GM21737 (cell line): ENCODE results near the gene KCNH1.

ENCODE experiments used
- ATAC-seq: cut with Tn5 transposase; IDR thresholded peaks from one replicate; pipeline ENCODE4 v1.9.1; 2021; ENCODE audit warnings: mild to moderate bottlenecking, moderate library complexity; ENCODE audit not compliant: unreplicated experiment

Gene KCNH1

DNA sequence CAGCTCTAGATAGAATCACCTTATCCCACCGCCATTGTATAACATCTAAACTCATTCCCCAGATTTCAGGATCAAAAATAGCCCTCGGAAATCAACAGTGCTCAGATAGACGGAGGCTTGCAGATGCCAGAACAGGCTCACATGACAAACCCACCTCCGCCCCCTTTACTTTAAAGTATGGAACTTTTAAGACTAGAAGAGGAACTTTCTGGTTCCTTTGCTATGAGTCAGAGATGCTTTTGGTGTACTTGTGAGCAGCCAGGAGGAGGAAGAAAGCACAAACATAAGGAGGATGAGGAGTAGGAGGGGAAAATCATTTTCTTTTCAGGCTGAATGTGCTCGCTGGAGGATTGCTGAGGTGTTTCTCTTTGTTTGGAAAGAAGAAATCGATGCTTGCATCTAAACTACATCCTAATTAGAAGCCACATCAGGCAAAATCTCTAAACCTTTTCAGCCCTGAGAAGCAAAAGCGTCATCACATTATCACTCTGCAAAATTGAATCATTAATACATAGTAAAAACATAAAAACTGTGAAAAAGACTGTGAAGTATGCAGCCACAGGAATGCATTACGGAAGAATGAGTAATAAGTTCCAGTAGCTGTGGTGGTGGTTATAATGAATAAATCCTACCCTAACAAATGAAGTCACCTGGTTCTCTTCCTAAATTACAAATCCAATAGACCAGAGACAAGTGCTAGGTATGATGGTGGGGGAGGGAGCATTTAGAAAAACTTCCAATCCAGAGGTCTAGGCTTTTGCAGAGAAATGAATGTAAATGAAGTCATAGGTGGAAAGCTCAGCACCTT is 251.3 kb downstream of the KCNH1 start:
- no peak for ATAC-seq

DNA sequence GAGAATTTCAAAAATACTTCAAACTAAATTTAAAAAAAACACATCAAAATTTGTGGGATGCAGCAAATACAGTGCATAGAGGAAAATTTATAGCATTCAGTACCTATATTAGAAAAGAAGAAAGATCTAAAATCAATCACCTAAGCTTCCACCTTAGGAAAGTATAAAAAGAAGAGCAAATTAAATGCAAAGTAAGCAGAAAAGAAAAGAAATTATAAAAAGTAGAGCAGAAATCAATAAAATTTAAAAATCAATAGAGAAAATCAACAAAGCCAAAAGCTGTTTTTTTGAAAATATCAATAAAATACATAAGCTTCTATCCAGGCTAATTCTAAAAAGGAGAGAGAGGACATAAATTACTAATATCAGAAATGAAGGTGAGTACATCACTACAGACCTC is 255.4 kb downstream of the KCNH1 start:
- ATAC-seq = no peak

DNA sequence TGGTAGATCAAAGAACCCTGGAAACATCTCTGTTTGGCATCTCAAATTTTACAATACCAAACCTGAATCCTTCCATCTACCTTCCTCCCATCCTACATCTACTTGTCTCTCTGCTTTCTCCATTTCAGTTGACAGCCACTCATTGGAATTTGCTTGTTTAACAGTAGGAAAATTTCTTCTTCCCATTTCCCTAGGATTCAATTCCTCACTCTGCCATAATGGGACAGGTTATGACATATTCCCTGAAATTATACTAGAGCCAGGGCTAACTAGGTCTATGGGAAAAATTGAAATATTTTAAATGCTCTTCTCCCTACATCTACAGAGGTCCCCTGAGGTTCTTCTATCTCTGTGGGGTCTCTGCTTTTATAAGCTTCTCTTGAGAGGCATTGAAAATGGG is 257.7 kb downstream of the KCNH1 start:
- ATAC-seq = no peak

DNA sequence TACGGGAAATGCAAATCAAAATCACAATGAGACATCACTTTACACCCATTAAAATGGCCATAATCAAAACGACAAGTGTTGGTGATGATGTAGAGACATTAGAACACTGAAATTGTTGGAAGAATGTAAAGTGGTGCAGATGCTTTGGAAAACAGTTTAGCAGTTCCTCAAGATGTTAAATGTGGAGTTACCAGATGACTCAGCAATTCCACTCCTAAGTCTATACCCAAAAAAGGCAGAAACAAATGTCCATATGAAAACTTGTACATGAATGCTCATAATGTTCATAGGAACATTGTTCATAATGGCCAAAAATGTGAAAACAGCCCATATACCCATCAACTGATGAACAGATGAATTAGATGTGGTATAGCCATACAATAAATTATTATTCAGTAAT is 267.4 kb downstream of the KCNH1 start:
- no peak for ATAC-seq

DNA sequence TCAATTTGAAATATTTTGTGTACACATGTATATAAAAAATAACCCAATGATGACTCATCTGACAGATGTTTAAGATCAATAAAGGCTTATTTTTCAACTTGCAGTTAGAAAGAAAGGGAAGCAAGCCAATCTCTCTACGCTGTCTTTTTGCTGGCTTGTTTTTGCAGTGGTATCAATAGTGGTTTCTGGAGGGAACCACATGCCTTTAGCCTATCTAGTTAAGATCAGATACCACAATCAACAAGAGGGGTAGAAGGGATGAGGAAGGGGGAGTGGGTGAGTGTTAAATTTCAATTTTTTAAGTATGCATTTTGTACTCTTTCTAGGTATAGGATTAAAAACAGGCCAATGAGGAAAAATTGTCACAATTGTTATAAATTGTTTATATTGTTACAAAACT is 276.2 kb downstream of the KCNH1 start:
- no peak for ATAC-seq

DNA sequence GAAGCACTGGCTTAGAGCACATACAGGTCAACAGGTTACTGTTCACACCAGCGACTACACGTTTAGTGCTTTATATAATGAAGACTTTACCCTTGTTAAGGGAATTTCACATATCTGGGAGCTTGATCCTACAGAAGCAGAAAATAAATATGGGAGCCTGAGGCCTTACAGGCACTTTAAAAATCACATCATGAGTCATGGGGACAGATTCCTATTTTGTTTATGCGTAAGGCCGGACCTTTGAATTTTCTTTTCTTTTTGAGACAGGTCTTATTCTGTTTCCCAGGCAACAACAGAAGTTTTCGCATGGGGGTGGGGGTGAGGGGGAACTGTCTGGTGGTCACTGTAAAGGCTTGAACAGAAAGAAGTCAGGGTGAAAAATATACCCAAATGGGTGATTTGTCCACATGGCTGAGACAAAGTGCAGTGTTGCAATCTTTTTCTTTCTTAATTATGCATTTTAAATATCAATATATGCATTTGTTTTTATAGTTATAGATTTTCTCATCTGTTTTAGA is 276.7 kb downstream of the KCNH1 start:
- no peak for ATAC-seq

DNA sequence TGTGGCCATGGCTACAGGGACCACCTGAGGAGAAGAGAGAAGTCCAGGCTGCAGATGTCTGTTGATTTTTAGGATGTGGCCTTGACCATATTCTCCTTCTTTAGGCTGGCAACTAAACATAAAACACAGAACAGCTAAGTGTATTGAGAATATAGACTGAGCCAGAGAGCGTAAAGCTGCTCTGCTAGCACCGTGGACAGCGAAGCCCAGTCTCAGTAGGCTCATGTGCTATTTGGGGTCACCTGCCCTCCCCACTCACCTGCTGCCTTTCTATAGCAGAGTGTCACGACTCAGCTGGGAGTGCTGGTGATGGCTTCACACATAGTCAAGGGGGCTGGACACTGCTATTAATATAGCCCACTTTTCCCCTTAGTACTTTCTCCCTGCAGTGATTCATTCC is 278.5 kb downstream of the KCNH1 start:
- no peak for ATAC-seq

DNA sequence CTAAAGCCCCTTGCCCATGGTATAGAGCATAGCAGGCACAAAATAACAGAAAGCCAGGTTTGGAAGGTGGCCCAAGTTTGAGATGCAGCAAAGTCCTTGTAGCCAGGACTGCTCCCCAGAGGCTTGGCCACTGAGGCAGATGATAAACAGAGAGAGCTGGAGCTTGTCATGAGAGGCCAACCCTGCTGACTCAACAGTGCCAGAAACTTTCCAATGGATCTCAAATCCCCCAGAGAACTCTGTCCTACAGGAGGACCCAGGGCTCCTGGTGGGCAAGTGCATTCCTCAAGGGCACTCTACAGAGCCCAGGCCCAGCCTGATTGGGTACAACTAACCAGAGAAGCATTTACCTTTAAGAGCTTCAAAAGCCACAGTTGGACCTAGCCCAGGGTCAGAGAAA is 280.7 kb downstream of the KCNH1 start:
- ATAC-seq = no peak

DNA sequence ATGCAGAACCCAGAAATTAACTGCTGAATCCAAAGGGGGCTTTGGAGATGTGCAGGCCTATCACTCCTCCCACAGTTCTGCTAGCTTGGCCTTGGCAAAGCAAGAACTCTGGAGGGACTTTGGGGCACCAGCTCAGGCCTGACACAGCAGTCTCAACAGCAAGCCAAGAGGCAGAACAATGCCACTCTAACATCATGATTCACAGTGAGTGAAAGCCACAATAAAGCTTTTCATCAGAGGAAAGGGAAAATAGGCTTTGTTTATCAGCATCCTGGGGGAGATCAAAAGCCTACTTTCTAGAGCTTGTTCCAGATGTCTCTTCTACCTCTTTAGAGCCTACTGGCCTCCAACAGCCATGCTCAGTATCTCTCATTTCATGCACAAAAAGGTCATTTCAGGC is 283.4 kb downstream of the KCNH1 start:
- no peak for ATAC-seq

DNA sequence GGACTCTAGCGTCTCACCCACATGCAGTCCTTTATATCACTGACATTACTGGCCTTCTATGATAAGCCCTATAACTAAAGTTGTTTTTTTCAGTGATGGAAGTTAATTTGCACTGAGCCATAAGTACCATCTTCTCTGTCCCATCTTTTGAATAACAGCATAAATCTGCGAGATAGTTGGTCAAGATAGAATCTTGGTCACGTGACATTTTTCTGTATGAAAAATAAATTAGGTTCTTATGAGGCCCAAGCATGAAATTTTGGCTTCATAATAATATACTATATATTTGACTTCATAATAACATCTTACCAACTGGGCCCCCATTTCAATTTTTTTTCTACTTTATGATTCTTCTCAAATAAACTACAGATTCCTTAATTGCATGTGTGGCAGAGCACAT is 285.5 kb downstream of the KCNH1 start:
- no peak for ATAC-seq

DNA sequence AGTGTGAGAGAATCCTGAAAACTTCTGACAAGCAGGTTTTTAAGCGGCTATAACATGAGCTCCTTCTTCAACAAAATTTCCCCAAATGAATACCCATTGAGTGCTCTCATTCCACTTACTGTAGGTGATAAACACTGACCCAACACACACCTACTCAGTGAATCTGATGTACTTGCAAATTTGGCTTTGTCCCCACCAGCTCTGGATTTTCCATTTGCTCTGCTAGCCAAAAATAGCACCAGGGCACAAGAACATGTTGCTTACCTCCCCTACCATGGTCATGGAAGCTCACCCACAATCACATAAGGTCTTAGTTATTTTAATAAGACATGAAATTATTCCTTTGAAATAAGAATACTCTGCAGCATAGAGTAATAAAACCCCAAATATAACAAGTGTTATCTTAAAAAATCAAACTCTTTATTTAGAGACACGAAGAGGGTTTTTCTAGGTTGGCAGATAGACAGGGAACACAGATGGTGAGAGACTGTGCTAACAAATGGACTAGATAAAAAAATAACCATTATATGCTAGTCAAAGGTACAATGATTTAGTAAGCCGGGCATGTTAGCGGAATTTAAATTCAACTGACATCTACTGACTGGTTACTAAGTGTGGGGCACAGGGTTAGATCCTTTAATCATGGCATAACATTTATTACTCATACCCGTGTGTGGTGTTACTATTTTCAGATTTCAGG is 291.9 kb downstream of the KCNH1 start:
- ATAC-seq = no peak

DNA sequence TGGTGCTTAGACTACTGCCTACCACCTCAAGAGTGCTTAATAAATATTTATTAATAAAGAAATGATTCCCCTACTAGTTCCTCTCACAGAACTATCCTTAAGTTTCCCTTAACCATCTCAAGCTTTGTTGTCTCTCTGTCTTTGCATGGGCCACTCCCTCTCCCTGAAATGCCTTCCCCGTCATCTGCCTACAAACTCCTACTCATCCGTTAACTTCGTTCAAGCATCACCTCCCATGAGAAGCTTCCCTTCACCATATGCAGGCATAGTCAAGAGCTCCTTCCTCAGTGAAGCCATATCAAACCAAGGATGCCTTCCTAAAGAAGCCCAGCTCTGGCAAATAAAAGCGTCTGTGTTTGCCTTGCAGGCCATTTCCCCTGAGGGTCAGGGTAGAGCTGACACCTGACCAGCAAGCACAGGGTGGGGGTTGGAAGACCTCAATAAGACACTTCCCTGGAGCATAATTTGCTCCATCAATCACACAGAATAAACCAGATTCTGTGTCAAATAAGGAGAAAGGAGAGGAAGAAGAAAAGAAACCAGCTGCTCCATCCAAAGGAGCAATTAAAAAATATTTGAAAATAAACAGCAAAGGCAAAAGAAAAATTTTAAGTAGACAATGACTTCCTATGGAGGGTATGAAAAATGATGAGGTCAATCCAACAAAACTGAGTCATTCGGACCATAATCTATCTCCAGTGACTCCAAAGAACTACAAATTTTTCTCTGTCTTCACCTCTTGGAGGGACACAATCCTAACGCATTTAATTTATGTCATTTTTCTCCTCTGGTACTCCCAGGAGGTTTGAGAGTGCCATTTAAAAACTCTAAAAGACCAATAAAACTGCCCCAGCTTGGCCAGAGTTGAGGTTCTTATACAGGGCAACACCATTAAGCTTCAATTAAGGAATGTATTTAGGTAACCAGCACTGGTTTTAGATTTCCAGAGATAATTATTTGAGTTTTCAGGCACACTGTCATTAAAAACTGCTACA is 303.6 kb downstream of the KCNH1 start:
- no peak for ATAC-seq

DNA sequence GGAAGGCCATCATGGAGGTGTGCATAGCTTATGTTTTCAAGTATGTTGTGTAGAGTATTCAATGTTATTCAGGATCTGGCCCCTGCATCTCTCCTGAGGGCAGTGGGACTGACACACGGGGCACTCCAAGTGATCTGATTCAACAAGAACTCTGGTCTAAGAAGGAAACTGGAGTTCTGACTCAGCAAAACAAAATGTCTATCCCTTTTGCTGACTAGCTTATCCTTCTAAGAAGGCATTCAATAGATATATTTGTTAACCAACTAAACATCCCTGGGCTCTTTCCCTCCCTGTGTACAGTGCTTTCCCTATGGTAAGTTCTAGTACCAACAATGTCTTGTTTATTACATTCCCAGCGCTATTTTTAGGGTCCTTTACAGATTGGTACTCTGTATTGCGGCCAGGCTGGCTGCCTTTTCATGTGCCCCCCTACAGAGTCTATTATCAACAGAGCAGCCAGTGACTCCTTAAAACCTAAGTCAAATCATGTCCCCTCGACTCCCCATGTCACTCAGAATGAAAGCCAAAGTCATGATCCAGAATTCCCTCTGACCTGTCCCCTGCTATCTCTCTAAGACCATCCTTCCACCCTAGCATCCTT is 304.9 kb downstream of the KCNH1 start:
- no peak for ATAC-seq

DNA sequence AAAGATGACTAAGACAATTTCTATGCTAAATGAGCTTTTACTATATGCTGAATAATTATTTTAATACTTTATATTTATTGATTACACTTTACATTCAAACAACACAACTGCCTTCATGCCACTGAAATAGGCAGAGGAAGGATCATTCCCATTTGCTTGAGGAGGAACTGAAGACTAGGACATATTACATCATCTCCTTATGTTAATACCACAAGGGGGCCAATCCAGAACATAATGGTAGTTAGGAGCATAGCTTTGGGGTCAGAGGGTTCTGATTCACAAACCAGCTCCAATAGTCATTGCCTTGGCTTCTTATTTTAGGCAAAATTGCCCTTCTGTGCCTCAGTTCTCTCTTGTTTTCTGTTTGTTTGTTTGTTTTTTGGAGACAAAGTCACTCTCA is 306.5 kb downstream of the KCNH1 start:
- ATAC-seq = no peak

DNA sequence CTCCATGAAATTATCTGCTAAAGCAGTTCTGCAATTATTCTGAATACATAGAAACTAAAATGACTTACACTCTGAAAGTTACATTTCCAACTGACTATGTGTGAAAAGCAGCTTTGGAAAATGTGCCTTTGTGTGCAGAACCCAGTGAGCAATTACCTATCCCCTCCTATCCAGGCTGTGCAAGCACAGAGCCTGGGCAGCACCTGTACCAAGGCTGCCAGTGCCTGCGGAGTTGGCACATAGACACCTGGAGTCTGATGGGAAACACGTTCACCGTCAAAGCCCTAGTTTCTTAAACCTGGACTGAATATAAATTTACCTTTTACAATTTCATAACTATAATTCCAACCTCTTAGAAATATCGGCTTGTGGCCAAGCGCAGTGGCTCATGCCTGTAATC is 307.3 kb downstream of the KCNH1 start:
- ATAC-seq = no peak

DNA sequence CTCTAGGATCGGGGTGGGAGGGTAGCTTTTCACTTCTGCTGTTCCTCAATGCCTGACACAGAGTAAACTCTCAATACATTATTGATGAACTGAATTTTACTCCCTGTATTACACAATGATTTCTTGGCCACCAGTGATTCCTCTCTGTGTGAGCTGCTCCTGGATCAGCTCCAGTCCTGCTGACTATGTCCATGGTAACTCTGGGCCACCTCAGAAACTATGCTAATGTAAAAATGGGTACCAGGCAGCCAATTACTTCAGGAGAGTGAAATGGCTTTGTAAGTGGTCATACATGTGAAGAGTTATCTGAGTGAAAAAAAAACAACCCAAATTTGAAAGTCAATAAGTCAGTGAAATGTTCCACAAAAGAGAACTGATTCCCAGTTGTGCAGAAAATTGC is 311.0 kb downstream of the KCNH1 start:
- no peak for ATAC-seq

DNA sequence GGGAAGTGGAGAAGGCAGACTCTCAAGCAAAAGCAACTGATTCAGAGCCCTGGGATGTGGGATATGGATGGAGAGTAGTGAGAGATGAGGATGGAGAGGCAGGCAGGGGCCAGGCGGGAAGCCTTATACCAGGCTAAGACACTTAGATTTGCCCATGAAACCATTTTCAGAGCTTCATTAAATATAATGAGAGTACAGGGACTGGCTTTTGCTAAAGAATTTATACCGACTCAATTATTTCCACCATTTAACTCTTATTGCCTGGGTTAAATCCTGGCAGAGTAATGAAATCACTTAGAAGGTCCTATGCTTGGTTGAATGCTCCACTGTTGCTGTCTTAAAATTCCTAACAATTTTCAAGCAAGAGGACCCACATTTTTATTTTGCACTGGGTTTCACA is 311.7 kb downstream of the KCNH1 start:
- no peak for ATAC-seq

DNA sequence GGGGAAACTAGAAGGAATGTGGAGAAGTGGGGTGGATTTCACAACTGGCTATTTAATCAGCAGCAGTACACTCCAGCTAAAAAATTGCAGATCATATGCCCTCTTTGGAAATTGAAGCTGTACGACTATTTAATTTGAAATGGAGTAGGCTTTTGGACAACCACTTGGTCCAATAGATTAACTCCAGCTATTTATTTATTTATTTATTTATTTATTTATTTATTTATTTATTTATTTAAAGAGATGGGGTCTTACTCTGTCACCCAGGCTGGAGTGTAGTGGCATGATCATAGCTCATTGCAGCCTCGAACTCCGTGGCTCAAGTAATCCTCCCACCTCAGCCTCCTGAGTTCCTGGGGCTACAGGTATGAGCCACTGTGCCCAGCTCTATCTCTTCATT is 312.3 kb downstream of the KCNH1 start:
- no peak for ATAC-seq

DNA sequence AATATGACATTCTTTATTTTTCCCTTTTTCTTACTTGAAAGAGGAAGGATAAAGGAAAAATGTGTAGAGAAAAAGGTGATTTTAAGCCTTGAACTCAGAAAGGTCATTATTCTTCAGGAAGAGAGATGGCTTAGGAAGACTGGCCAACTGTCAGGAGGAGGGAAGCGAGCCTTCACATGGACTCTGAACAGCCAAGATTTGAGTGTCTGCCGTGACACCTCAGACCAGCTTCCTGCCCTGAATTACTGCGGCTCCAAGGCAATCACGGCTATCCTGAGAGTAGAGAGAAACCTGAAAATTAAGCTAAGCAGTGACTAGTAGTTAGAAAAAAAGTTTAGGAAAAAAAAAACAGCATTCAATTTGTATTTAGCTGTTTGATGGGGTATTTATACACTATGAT is 314.7 kb downstream of the KCNH1 start:
- no peak for ATAC-seq

DNA sequence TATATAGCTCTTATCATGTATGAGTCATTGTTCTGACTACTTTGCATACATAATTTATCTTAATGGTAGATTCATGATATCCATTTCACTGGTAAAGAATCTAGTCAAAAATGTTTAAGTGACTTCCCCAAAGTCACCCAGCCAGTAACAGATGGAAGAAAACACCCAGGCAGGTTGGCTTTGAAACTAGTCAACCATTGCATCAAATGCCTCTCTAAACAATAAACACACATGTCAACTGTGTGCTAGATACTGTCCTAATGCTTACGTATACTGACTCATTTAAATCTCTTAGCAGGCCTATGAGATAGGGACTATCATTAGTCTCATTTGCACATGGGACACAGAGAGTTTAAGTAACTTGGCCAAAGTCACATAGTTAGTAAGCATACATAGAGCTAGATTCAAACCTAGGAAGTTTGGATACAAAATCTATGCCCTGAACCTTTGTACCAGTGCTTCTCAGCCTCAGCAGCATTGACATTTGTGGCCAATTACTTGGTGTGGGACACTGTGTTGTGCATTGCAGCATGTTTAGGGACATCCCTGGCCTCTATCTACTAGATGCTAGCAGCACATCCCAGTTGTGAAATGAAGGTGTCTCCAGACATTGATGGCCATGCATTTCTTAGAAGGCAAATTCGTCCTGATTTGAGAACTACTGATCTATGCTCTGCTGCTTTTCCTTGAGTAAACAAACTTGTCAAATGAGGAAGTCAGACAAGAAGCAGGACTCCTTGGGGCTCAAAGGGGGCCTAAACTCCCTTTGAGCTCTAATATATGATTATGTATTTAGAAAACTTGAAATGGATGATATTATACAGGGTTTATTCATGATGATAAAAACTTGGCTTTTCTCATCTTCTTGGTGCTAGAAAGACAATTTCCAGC is 316.3 kb downstream of the KCNH1 start:
- ATAC-seq = no peak
